Hepatocyte (in vitro differentiated cells): ENCODE measurements around the gene HEXD. TPM values are rescaled to one million over a fixed set of nuclear protein-coding genes. Genes with fewer than 3 reads are reported as not detected.

Experiments
- DNase-seq: peaks from one replicate; pipeline ENCODE4 v3.0.0-alpha.2; 2016; ENCODE audit warnings: low spot score
- H2AFZ ChIP-seq: fragments of 200-600 bp; sonication (generic); 2 replicates; pipeline ENCODE4 v1.6.0; 2016; ENCODE audit warnings: antibody characterized with exemption, mild to moderate bottlenecking
- H3K27ac ChIP-seq: fragments of 200-600 bp; sonication (generic); 2 replicates; pipeline ENCODE4 v1.5.1; 2016; ENCODE audit warnings: mild to moderate bottlenecking
- H3K27me3 ChIP-seq: fragments of 200-600 bp; sonication (generic); 2 replicates; pipeline ENCODE4 v1.6.1; 2016
- H3K36me3 ChIP-seq: fragments of 200-600 bp; sonication (generic); replicated peaks from 2 replicates; pipeline ENCODE4 v1.5.1; 2016; ENCODE audit warnings: low read depth; ENCODE audit not compliant: insufficient read depth
- H3K4me1 ChIP-seq: fragments of 200-600 bp; sonication (generic); 2 replicates; pipeline ENCODE4 v1.5.1; 2016; ENCODE audit warnings: mild to moderate bottlenecking, moderate library complexity; ENCODE audit not compliant: insufficient read depth
- H3K4me2 ChIP-seq: fragments of 200-600 bp; sonication (generic); 2 replicates; pipeline ENCODE4 v1.6.0; 2016
- H3K4me3 ChIP-seq: fragments of 200-600 bp; sonication (generic); 2 replicates; pipeline ENCODE4 v1.5.1; 2016; ENCODE audit warnings: mild to moderate bottlenecking
- H3K79me2 ChIP-seq: fragments of 200-600 bp; sonication (generic); 2 replicates; pipeline ENCODE4 v1.6.0; 2017; ENCODE audit warnings: mild to moderate bottlenecking
- H3K9me2 ChIP-seq: fragments of 200-600 bp; sonication (generic); replicated peaks from 2 replicates; pipeline ENCODE4 v1.6.0; 2017; ENCODE audit warnings: mild to moderate bottlenecking; ENCODE audit not compliant: insufficient read depth
- H3K9me3 ChIP-seq: fragments of 200-600 bp; sonication (generic); 2 replicates; pipeline ENCODE4 v1.5.1; 2016; ENCODE audit warnings: low read depth, mild to moderate bottlenecking
- H4K20me1 ChIP-seq: fragments of 200-600 bp; sonication (generic); 2 replicates; pipeline ENCODE4 v1.6.0; 2016; ENCODE audit warnings: mild to moderate bottlenecking; ENCODE audit not compliant: insufficient read depth, poor library complexity, severe bottlenecking
- EZH2 ChIP-seq: fragments of 200-600 bp; sonication (generic); IDR thresholded peaks from 2 replicates; pipeline ENCODE4 v1.6.1; 2016; ENCODE audit warnings: antibody characterized with exemption, mild to moderate bottlenecking, borderline replicate concordance
- EZH2phosphoT487 ChIP-seq: fragments of 200-600 bp; sonication (generic); IDR thresholded peaks from one replicate; pipeline ENCODE4 v1.6.1; 2018; ENCODE audit warnings: antibody characterized with exemption, mild to moderate bottlenecking, low read depth, moderate library complexity; ENCODE audit not compliant: unreplicated experiment, severe bottlenecking
- WGBS: methylation state at CpG from one replicate; pipeline ENCODE4 v1.1.6; 2016; ENCODE audit warnings: low lambda C conversion rate; ENCODE audit errors: missing lambda C conversion rate; 5-methylcytosine and 5-hydroxymethylcytosine counted together
- polyA plus RNA-seq: library from polyadenylated mRNA; unstranded; fragments of >200 nt; fragmentation: Nextera tagmentation; extraction: Ambion mirVana; gene quantifications from 2 replicates; pipeline ENCODE4 v1.2.1, GENCODE V29; 2016
- total RNA-seq: library from RNA; depleted of rRNA; stranded (reverse); fragments of >200 nt; gene quantifications from 2 replicates; pipeline ENCODE4 v1.2.3, GENCODE V29; 2014
- TF ChIP-seq, protein P1 (sequence below): fragments of 200-600 bp; sonication (generic); IDR thresholded peaks from 2 replicates; pipeline ENCODE4 v1.5.1; 2016; ENCODE audit warnings: antibody characterized with exemption, mild to moderate bottlenecking; ENCODE audit not compliant: poor library complexity

Gene HEXD
- total and polyA plus RNA-seq, 2 experiments from 2014 or later = 32.6 to 46.0 TPM

DNA sequence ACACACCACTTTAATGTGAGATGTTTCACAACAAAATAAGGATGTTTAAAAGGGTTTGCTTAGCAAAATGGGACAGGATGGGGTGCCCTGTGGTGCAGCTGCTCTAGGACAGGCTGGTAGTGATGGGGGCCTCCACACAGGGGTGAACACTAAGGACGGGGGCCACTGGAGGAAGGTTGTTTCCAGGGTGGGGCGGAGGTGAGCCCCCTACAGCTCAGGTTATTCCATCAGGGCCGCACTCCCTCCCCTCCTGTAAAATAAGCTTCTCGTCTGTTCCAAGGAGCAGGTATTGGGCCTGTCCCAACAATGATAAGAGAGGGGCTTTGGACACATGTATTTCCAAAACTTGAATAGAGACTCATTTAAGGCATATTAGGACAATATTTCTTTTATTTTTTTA, 1.9 kb upstream of the HEXD start:
- H3K27me3 ChIP-seq = no peaks in the 10 kb centered on the region
- TF ChIP-seq EZH2 (no peak), EZH2phosphoT487 (no peak)
- TF ChIP-seq, protein P1, sequence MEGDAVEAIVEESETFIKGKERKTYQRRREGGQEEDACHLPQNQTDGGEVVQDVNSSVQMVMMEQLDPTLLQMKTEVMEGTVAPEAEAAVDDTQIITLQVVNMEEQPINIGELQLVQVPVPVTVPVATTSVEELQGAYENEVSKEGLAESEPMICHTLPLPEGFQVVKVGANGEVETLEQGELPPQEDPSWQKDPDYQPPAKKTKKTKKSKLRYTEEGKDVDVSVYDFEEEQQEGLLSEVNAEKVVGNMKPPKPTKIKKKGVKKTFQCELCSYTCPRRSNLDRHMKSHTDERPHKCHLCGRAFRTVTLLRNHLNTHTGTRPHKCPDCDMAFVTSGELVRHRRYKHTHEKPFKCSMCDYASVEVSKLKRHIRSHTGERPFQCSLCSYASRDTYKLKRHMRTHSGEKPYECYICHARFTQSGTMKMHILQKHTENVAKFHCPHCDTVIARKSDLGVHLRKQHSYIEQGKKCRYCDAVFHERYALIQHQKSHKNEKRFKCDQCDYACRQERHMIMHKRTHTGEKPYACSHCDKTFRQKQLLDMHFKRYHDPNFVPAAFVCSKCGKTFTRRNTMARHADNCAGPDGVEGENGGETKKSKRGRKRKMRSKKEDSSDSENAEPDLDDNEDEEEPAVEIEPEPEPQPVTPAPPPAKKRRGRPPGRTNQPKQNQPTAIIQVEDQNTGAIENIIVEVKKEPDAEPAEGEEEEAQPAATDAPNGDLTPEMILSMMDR = no peak
- H3K9me3 ChIP-seq = no peaks in the 10 kb centered on the region
- WGBS = 94% methylated on average over 4 of the region's 4 CpGs
- peaks cover 11% of the 10 kb centered on the region for H3K4me1 ChIP-seq
- H4K20me1 ChIP-seq = peaks cover 12% of the 10 kb centered on the region
- H3K36me3 ChIP-seq = no peaks in the 10 kb centered on the region
- no peak overlapping the region for H3K4me3 ChIP-seq
- no peaks in the 10 kb centered on the region for H3K9me2 ChIP-seq
- H3K79me2 ChIP-seq = peaks cover 13% of the 10 kb centered on the region
- DNase-seq = no peak
- no peak overlapping the region for H2AFZ ChIP-seq
- H3K4me2 ChIP-seq = no peak overlapping the region
- no peak overlapping the region for H3K27ac ChIP-seq

DNA sequence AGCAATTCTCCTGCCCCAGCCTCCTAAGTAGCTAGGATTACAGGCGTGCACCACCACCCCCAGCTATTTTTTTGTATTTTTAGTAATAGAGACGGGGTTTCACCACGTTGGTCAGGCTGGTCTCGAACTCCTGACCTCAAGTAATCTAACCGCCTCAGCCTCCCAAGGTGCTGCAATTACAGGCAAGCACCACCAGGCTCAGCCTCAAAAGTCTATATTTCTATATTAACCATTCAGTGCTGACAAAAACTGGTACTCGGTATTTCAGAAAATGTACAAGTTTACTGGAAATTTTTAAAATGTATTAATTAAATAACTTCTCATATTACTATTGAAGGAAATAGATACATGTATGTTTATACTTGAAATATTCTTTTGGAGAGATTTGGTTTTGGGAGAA, 1.4 kb upstream of the HEXD start:
- Histone ChIP-seq H3K9me3 (no peaks in the 10 kb centered on the region), H3K27ac (no peak overlapping the region), H3K4me2 (no peak overlapping the region), H3K9me2 (no peaks in the 10 kb centered on the region), H3K4me1 (peaks cover 11% of the 10 kb centered on the region), H4K20me1 (peaks cover 12% of the 10 kb centered on the region), H3K27me3 (no peaks in the 10 kb centered on the region), H3K79me2 (peaks cover 13% of the 10 kb centered on the region), H3K4me3 (no peak overlapping the region), H2AFZ (no peak overlapping the region), H3K36me3 (no peaks in the 10 kb centered on the region)
- DNase-seq = no peak
- TF ChIP-seq EZH2 (no peak), EZH2phosphoT487 (no peak)
- TF ChIP-seq, protein P1 = no peak
- 93% methylated on average over 6 of the region's 6 CpGs for WGBS

DNA sequence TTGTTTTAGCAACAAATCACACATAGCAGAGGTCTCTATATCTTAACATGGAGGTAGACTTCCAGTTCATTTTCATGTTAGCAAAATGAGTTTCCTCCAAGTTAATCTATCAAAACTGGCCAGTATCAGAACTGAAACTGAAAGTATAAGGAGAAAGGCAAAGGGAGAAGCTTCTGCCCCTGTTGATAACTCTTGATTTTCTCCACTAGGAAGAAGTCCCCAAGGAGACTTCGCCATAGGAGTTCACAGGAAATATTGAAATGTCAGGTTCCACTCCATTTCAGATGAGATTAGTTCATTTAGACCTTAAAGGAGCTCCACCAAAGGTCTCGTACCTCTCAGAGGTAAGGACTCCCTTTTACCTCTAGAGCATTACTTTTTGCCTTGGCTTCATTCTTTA, 1.4 kb downstream of the HEXD start:
- H3K9me3 ChIP-seq = no peaks in the 10 kb centered on the region
- no peak overlapping the region for H3K4me3 ChIP-seq
- TF ChIP-seq, protein P1 = no peak
- TF ChIP-seq EZH2phosphoT487 (no peak), EZH2 (no peak)
- H3K4me1 ChIP-seq = peaks cover 11% of the 10 kb centered on the region
- no peak for DNase-seq
- H3K36me3 ChIP-seq = no peaks in the 10 kb centered on the region
- H3K27me3 ChIP-seq = no peaks in the 10 kb centered on the region
- 92% methylated on average over 2 of the region's 2 CpGs for WGBS
- H3K79me2 ChIP-seq = peaks cover 13% of the 10 kb centered on the region
- peaks cover 12% of the 10 kb centered on the region for H4K20me1 ChIP-seq
- H3K9me2 ChIP-seq = no peaks in the 10 kb centered on the region
- H3K4me2 ChIP-seq = peak overlapping the region; percentile 91
- no peak overlapping the region for H2AFZ ChIP-seq
- H3K27ac ChIP-seq = no peak overlapping the region
